H7 (cell line): ENCODE data around the gene RBFOX1. TPM values are rescaled to one million over a fixed set of nuclear protein-coding genes. Genes with fewer than 3 reads are reported as not detected.

ENCODE experiments used
- DNase-seq: peaks from one replicate; pipeline ENCODE4 v3.0.0; 2012
- H3K27me3 ChIP-seq: 2 replicates; pipeline ENCODE4 v1.6.0; 2011; ENCODE audit warnings: mild to moderate bottlenecking, low read length; ENCODE audit not compliant: control insufficient read depth, insufficient read depth
- H3K36me3 ChIP-seq: replicated peaks from 2 replicates; pipeline ENCODE4 v1.5.1; 2011; ENCODE audit warnings: low read length; ENCODE audit not compliant: control insufficient read depth, insufficient read depth
- H3K4me3 ChIP-seq: 2 replicates; pipeline ENCODE4 v1.5.1; 2011; ENCODE audit warnings: low read depth, mild to moderate bottlenecking, control low read depth, low read length, moderate library complexity; ENCODE audit not compliant: insufficient read depth
- total RNA-seq: library from RNA; depleted of rRNA; stranded (reverse); fragments of >200 nt; shearing (Covaris generic); gene quantifications from 2 replicates; pipeline ENCODE4 v1.2.3, GENCODE V29; 2014

Gene RBFOX1
- total RNA-seq, 1 experiment from 2014 or later = 0.14 TPM

GRCh38 chr16:7374614-7375174 is 42.0 kb downstream of the RBFOX1 start:
- Histone ChIP-seq H3K4me3 (no peak overlapping the region), H3K27me3 (no peaks in the 10 kb centered on the region), H3K36me3 (no peaks in the 10 kb centered on the region)
- DNase-seq = no peak

GRCh38 chr16:7376227-7376626 is 43.6 kb downstream of the RBFOX1 start:
- H3K27me3 ChIP-seq = no peaks in the 10 kb centered on the region
- no peak for DNase-seq

DNA sequence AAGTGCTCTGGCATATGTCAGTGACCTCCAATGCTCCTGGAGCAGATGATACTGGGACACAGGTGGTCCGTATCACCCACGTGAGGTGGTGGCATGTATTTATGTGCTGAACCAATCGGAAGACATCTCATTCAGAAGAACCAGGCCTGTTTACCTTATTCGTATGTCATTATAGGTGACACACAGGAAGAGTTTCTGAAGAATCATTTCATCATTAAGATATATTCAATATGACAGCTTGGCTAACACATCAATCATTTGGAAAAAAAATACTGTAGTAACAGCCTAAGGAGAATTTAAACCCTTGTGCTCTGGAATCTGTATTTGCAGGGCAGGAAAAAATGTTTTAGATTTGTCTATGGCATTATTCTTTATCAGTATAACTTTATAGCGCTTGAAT is 44.6 kb downstream of the RBFOX1 start:
- Histone ChIP-seq H3K36me3 (no peaks in the 10 kb centered on the region), H3K27me3 (no peaks in the 10 kb centered on the region), H3K4me3 (no peak overlapping the region)
- no peak for DNase-seq

More at GRCh38 chr16:7376227-7376626, 43.6 kb downstream of the RBFOX1 start:
- Histone ChIP-seq H3K4me3 (no peak overlapping the region), H3K36me3 (no peaks in the 10 kb centered on the region)

DNA sequence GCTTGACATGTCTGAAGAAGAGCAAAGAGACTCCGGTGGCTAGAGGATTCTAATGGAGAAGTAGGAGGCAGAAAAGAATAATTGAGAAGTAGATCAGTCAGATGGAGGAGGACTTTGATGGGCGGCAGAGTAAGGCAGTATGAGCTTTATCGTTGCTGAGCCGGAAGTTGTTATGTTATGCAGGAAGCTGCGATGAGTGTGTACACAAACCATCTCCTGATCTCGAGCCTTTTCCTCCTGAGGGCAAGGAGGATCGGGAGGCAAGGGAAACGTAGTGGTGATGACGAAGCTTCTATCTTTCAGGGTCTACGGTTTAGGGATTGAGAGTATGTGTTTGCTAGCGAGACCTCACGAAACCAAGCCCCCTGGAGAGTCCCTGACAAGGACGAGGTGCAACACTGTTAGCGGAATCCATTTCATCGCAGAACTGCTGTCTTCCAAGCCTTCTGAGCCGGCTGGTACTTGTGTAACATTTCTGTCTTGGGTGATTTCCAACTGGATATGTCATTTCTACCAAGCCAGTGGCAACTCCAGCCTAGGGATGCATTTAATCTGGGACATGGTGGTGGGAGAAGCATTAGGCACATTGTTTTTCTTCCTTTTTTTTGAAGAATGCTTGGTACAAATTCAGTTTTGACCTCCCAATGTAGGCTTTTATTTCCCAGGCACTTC is 45.5 kb downstream of the RBFOX1 start:
- Histone ChIP-seq H3K36me3 (no peaks in the 10 kb centered on the region), H3K4me3 (no peak overlapping the region), H3K27me3 (no peaks in the 10 kb centered on the region)
- DNase-seq = no peak

GRCh38 chr16:7380441-7380840 is 47.8 kb downstream of the RBFOX1 start:
- Histone ChIP-seq H3K4me3 (no peak overlapping the region), H3K27me3 (no peaks in the 10 kb centered on the region)
- DNase-seq = no peak

GRCh38 chr16:7380911-7381310 is 48.3 kb downstream of the RBFOX1 start:
- H3K4me3 ChIP-seq = no peak overlapping the region
- H3K36me3 ChIP-seq = no peaks in the 10 kb centered on the region
- no peak for DNase-seq
- no peaks in the 10 kb centered on the region for H3K27me3 ChIP-seq

More at GRCh38 chr16:7380441-7380840, 47.8 kb downstream of the RBFOX1 start:
- no peaks in the 10 kb centered on the region for H3K36me3 ChIP-seq

- no peak for DNase-seq
- H3K4me3 ChIP-seq = no peak overlapping the region
- no peaks in the 10 kb centered on the region for H3K27me3 ChIP-seq
- no peaks in the 10 kb centered on the region for H3K36me3 ChIP-seq
Observed at GRCh38 chr16:7381671-7382070, 49.0 kb downstream of the RBFOX1 start.

- H3K36me3 ChIP-seq = no peaks in the 10 kb centered on the region
- H3K4me3 ChIP-seq = no peak overlapping the region
- no peaks in the 10 kb centered on the region for H3K27me3 ChIP-seq
- no peak for DNase-seq
Observed at GRCh38 chr16:7382521-7382920, 49.9 kb downstream of the RBFOX1 start.

DNA sequence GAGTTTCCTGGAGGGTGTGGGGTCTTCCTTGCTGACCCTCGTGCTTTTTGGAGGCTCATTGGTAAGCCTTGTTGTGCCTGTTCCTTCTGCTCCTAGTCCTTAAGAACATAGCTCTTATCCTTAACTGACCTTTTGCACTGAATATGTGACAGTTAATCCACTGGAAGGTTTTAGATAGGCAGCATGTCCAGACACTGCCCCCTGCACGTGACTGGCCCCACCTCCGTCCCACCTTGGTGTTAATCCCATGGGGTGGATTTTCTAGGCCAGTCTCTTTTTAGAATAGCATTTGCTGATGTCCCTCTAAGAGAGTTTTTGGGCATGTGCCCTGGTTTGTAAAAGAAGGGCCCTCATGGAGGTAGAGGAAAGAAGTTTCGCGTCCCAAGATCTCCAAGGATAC is 58.3 kb downstream of the RBFOX1 start:
- no peak for DNase-seq
- Histone ChIP-seq H3K27me3 (no peaks in the 10 kb centered on the region), H3K4me3 (no peak overlapping the region), H3K36me3 (no peaks in the 10 kb centered on the region)

DNA sequence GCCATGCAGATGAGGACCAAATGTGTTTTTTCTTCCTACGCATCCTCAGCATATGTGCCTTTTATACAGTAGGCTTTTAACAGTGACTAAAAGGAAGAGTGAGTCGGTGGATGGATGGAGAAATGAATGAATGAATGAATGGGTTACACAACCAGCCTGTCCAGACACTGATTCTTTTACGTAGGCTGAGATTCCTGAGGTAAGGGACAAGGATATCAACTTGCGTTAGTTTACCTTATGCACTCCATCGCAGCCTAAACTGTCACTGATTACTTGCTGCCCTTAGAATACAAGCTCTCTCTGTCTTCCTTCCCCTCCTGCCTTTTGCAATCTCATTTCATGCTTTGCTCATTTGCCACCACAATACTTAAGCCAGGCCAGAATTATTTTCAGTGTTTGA is 59.0 kb downstream of the RBFOX1 start:
- no peaks in the 10 kb centered on the region for H3K27me3 ChIP-seq
- no peak for DNase-seq
- no peak overlapping the region for H3K4me3 ChIP-seq
- no peaks in the 10 kb centered on the region for H3K36me3 ChIP-seq

- Histone ChIP-seq H3K27me3 (no peaks in the 10 kb centered on the region), H3K36me3 (no peaks in the 10 kb centered on the region)
Observed at GRCh38 chr16:7392206-7392605, 59.6 kb downstream of the RBFOX1 start.

GRCh38 chr16:7393680-7394079 is 61.0 kb downstream of the RBFOX1 start:
- Histone ChIP-seq H3K36me3 (no peaks in the 10 kb centered on the region), H3K27me3 (no peaks in the 10 kb centered on the region), H3K4me3 (no peak overlapping the region)
- DNase-seq = no peak

More at GRCh38 chr16:7392206-7392605, 59.6 kb downstream of the RBFOX1 start:
- DNase-seq = no peak
- H3K4me3 ChIP-seq = no peak overlapping the region

GRCh38 chr16:7394720-7395336 is 62.2 kb downstream of the RBFOX1 start:
- H3K36me3 ChIP-seq = no peaks in the 10 kb centered on the region
- no peaks in the 10 kb centered on the region for H3K27me3 ChIP-seq
- no peak for DNase-seq
- no peak overlapping the region for H3K4me3 ChIP-seq

DNA sequence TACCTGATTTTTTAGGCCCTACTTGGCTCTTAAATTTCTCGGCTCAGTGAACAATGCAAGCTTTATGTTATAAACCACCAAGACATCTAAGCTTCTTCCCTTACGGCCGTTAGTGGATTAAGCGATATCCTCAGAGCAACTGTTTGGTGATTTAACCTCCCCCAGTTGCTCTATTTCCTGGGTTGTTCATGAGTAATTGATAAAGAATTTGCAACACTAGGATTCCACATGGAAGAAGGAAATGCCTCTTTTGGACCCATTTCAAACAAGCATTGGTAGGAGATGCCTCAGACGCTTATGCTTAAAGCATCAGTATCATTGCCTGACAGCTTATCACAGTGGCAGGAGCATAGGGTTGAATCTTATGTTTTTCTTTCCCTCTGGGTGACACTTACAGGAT is 65.3 kb downstream of the RBFOX1 start:
- Histone ChIP-seq H3K4me3 (no peak overlapping the region), H3K27me3 (no peaks in the 10 kb centered on the region), H3K36me3 (no peaks in the 10 kb centered on the region)
- no peak for DNase-seq

GRCh38 chr16:7398536-7398935 is 65.9 kb downstream of the RBFOX1 start:
- Histone ChIP-seq H3K36me3 (no peaks in the 10 kb centered on the region), H3K4me3 (no peak overlapping the region), H3K27me3 (no peaks in the 10 kb centered on the region)
- no peak for DNase-seq
